DOHH2 (cell line): ENCODE measurements around the gene AZGP1.

Experiments used
- H3F3A ChIP-seq: fragments of 200-600 bp; sonication (generic), shearing (Covaris generic); 2 replicates; pipeline ENCODE4 v1.6.0; 2016; ENCODE audit warnings: antibody characterized with exemption, mild to moderate bottlenecking; ENCODE audit not compliant: control insufficient read depth, insufficient read depth
- H3K27ac ChIP-seq: fragments of 200-600 bp; sonication (generic); 2 replicates; pipeline ENCODE4 v1.5.1; 2014; ENCODE audit warnings: low read depth, mild to moderate bottlenecking, low read length, moderate library complexity
- H3K27me3 ChIP-seq: fragments of 200-600 bp; sonication (generic); 2 replicates; pipeline ENCODE4 v1.6.1; 2014; ENCODE audit warnings: mild to moderate bottlenecking, low read length, mixed read lengths; ENCODE audit not compliant: control insufficient read depth
- H3K36me3 ChIP-seq: fragments of 200-600 bp; sonication (generic); 2 replicates; pipeline ENCODE4 v1.6.1; 2014; ENCODE audit warnings: mild to moderate bottlenecking, low read length, moderate library complexity, mixed read lengths; ENCODE audit not compliant: control insufficient read depth
- H3K4me1 ChIP-seq: fragments of 200-600 bp; sonication (generic); 2 replicates; pipeline ENCODE4 v1.6.1; 2014; ENCODE audit warnings: mild to moderate bottlenecking, low read length, mixed read lengths; ENCODE audit not compliant: control insufficient read depth
- H3K4me2 ChIP-seq: fragments of 200-600 bp; sonication (generic); 2 replicates; pipeline ENCODE4 v1.6.0; 2014; ENCODE audit warnings: mild to moderate bottlenecking, low read length, moderate library complexity
- H3K4me3 ChIP-seq: fragments of 200-600 bp; sonication (generic); 2 replicates; pipeline ENCODE4 v1.5.1; 2014; ENCODE audit warnings: mild to moderate bottlenecking, low read length, mixed read lengths
- H3K79me2 ChIP-seq: fragments of 200-600 bp; sonication (generic); 2 replicates; pipeline ENCODE4 v1.6.1; 2014; ENCODE audit warnings: mild to moderate bottlenecking, low read length, mixed read lengths; ENCODE audit not compliant: control insufficient read depth
- H3K9me2 ChIP-seq: fragments of 200-600 bp; sonication (generic); replicated peaks from 2 replicates; pipeline ENCODE4 v1.6.1; 2014; ENCODE audit warnings: mild to moderate bottlenecking, low read length, mixed read lengths; ENCODE audit not compliant: control insufficient read depth
- H3K9me3 ChIP-seq: fragments of 200-600 bp; sonication (generic); 2 replicates; pipeline ENCODE4 v1.6.1; 2014; ENCODE audit warnings: antibody characterized with exemption, low read length, mixed read lengths; ENCODE audit not compliant: control insufficient read depth, insufficient read depth
- H4K20me1 ChIP-seq: fragments of 200-600 bp; sonication (generic); 2 replicates; pipeline ENCODE4 v1.6.0; 2014; ENCODE audit warnings: low read depth, mild to moderate bottlenecking, antibody characterized with exemption, low read length, moderate library complexity; ENCODE audit not compliant: control insufficient read depth, insufficient read depth
- EZH2phosphoT487 ChIP-seq: fragments of 200-600 bp; sonication (generic); IDR thresholded peaks from 2 replicates; pipeline ENCODE4 v1.6.1; 2017; ENCODE audit warnings: borderline replicate concordance, mild to moderate bottlenecking, antibody characterized with exemption, low read length, moderate library complexity, mixed read lengths
- TF ChIP-seq, protein P1 (sequence below): fragments of 200-600 bp; sonication (generic); IDR thresholded peaks from one replicate; pipeline ENCODE4 v1.5.1; 2014; ENCODE audit warnings: antibody characterized with exemption, mild to moderate bottlenecking, low read depth, low read length; ENCODE audit not compliant: poor library complexity, severe bottlenecking

The AZGP1 gene

GRCh38 chr7:99918959-99919813 is 56.6 kb downstream of the AZGP1 start, which contains the start of gene TRIM4:
TRIM4 (minus strand) TSS chr7:99919530; CDS start chr7:99919401, 129 bp downstream.
- TF ChIP-seq, protein P1, sequence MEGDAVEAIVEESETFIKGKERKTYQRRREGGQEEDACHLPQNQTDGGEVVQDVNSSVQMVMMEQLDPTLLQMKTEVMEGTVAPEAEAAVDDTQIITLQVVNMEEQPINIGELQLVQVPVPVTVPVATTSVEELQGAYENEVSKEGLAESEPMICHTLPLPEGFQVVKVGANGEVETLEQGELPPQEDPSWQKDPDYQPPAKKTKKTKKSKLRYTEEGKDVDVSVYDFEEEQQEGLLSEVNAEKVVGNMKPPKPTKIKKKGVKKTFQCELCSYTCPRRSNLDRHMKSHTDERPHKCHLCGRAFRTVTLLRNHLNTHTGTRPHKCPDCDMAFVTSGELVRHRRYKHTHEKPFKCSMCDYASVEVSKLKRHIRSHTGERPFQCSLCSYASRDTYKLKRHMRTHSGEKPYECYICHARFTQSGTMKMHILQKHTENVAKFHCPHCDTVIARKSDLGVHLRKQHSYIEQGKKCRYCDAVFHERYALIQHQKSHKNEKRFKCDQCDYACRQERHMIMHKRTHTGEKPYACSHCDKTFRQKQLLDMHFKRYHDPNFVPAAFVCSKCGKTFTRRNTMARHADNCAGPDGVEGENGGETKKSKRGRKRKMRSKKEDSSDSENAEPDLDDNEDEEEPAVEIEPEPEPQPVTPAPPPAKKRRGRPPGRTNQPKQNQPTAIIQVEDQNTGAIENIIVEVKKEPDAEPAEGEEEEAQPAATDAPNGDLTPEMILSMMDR: peak; percentile 65
- TF ChIP-seq EZH2phosphoT487: no peak
- Histone ChIP-seq H3K4me1 (peaks cover 30% of the 10 kb centered on the region), H3K9me3 (no peaks in the 10 kb centered on the region), H3K27ac (peak within 1 kb of the TSS; percentile 45), H4K20me1 (peaks cover 11% of the 10 kb centered on the region; the same call in 1 of the 2 replicates), H3K4me2 (peak within 1 kb of the TSS; percentile 78), H3K36me3 (peaks cover 53% of the 10 kb centered on the region), H3K79me2 (peaks cover 65% of the 10 kb centered on the region), H3K4me3 (peak within 1 kb of the TSS; percentile 87), H3F3A (peaks cover 3% of the 10 kb centered on the region), H3K9me2 (no peaks in the 10 kb centered on the region), H3K27me3 (no peaks in the 10 kb centered on the region)
